ENCODE data around the gene SYNJ1. TPM values are rescaled to one million over a fixed set of nuclear protein-coding genes. Genes with fewer than 3 reads are reported as not detected.

SYNJ1 gene
- total and polyA plus RNA-seq, 2 of the 13 experiments (the other 11 are each of a cell fraction or from before 2014, with no cell fraction given), result 2.0 to 2.7 TPM

- Histone ChIP-seq H3K36me3 (replicated peaks in 1 of 2; ENCODE audit: control insufficient read depth in 1 of 2, insufficient read depth in 2 of 2, low read length in 2 of 2) (peaks cover 1 to 10% of the 10 kb centered on the region in 2 experiments; a peak in 2 of 5 replicates), H3K79me2 (ENCODE audit: insufficient read depth, low read length) (peaks cover 18% of the 10 kb centered on the region), H3K27me3 (ENCODE audit: control insufficient read depth in 1 of 2, insufficient read depth in 2 of 2, low read length in 2 of 2) (no peaks in the 10 kb centered on the region; a peak in 1 of 5 replicates), H3K9ac (ENCODE audit: insufficient read depth, low read depth, low read length) (peak overlapping the region; percentile 95), H3K4me2 (ENCODE audit: low read depth, low read length) (peak overlapping the region; percentile 74), H3K9me3 (ENCODE audit: low read length) (no peaks in the 10 kb centered on the region), H3K4me3 (replicated peaks in 1 of 3; ENCODE audit: insufficient read depth in 1 of 3, low read depth in 2 of 3, low read length in 3 of 3) (peak overlapping the region; percentile 69 to 90 (median 88)), H4K20me1 (ENCODE audit: insufficient read depth, low read length) (0 out of 2 replicates have a peak, but pooled peaks cover 4% of the 10 kb centered on the region), H2AFZ (ENCODE audit: low read length) (no peak overlapping the region), H3K27ac (ENCODE audit: extremely low read length, insufficient read depth, low read length) (peak overlapping the region; percentile 96), H3K4me1 (ENCODE audit: insufficient read depth, low read length) (peaks cover 14% of the 10 kb centered on the region)
- CTCF ChIA-PET (ENCODE audit: low intra/inter-chr PET ratio, low total read pairs), result no interaction called here
- DNase-seq (ENCODE audit: low spot score) (no peak), FAIRE-seq (no peak), ATAC-seq (no peak)
- POLR2A ChIA-PET, result interaction anchor here (1.4 to 2.6 kb wide), 6 partner anchors 13 to 221 kb away, joined by 3 to 22 read pairs (median 7); partner anchors contain the start of genes SYNJ1 and URB1
- TF ChIP-seq ZNF33A (CRISPR knock-in tag; IDR thresholded peaks at IDR 0.05; ENCODE audit: borderline replicate concordance) (no peak), FOXP1 (IDR thresholded peaks at IDR 0.05) (no peak), FOXP1 (CRISPR knock-in tag; IDR thresholded peaks at IDR 0.05) (no peak), CCDC6 (CRISPR knock-in tag; IDR thresholded peaks at IDR 0.05) (no peak), SUZ12 (IDR thresholded peaks at IDR 0.05; ENCODE audit: low read depth, low read length) (no peak), AGO1 (IDR thresholded peaks at IDR 0.05; ENCODE audit: low read depth, low read length, poor library complexity, severe bottlenecking) (no peak), ZKSCAN5 (CRISPR knock-in tag; IDR thresholded peaks at IDR 0.05) (no peak), CCAR2 (optimal IDR thresholded peaks at IDR 0.05; ENCODE audit: low read depth, low read length) (no peak), SP2 (CRISPR knock-in tag; IDR thresholded peaks at IDR 0.05) (no peak), ZNF589 (CRISPR knock-in tag; conservative IDR thresholded peaks at IDR 0.05) (no peak), NR1H2 (CRISPR knock-in tag; IDR thresholded peaks at IDR 0.05; ENCODE audit: borderline replicate concordance, low read depth) (no peak), TCF12 (IDR thresholded peaks at IDR 0.05) (no peak), TCF12 (CRISPR knock-in tag; IDR thresholded peaks at IDR 0.05) (no peak), SALL2 (CRISPR knock-in tag; IDR thresholded peaks at IDR 0.05) (no peak), TAF1 (CRISPR knock-in tag; IDR thresholded peaks at IDR 0.05) (no peak), ZNF253 (CRISPR knock-in tag; IDR thresholded peaks at IDR 0.05; ENCODE audit: borderline replicate concordance) (no peak), ZNF280B (CRISPR knock-in tag; IDR thresholded peaks at IDR 0.05; ENCODE audit: borderline replicate concordance) (no peak), CENPBD1 (CRISPR knock-in tag; IDR thresholded peaks at IDR 0.05; ENCODE audit: borderline replicate concordance, low read depth) (no peak)
- TF ChIP-seq, protein P1, sequence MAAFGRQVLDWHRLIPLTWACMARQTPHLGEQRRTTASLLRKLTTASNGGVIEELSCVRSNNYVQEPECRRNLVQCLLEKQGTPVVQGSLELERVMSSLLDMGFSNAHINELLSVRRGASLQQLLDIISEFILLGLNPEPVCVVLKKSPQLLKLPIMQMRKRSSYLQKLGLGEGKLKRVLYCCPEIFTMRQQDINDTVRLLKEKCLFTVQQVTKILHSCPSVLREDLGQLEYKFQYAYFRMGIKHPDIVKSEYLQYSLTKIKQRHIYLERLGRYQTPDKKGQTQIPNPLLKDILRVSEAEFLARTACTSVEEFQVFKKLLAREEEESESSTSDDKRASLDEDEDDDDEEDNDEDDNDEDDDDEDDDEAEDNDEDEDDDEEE (CRISPR knock-in tag; IDR thresholded peaks at IDR 0.05), result no peak
- TF ChIP-seq, protein P2, sequence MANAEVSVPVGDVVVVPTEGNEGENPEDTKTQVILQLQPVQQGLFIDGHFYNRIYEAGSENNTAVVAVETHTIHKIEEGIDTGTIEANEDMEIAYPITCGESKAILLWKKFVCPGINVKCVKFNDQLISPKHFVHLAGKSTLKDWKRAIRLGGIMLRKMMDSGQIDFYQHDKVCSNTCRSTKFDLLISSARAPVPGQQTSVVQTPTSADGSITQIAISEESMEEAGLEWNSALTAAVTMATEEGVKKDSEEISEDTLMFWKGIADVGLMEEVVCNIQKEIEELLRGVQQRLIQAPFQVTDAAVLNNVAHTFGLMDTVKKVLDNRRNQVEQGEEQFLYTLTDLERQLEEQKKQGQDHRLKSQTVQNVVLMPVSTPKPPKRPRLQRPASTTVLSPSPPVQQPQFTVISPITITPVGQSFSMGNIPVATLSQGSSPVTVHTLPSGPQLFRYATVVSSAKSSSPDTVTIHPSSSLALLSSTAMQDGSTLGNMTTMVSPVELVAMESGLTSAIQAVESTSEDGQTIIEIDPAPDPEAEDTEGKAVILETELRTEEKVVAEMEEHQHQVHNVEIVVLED (CRISPR knock-in tag; IDR thresholded peaks at IDR 0.05; ENCODE audit: borderline replicate concordance), result no peak
- 36% methylated on average over 16 of the region's 16 CpGs for WGBS (ENCODE audit: low lambda C conversion rate)
- BruUV-seq (replicated peaks), result no TSS peak
- in situ Hi-C loops (cut with HindIII; ENCODE audit: extremely low pct_ligation_motif_present, low pct_unique_long_range_greater_than_20kb), result no loop called here
- intact Hi-C loops (cut with micrococcal nuclease; ENCODE audit: unreplicated experiment), result no loop called here
Observed at GRCh38 chr21:32613436-32614043, 114.3 kb downstream of the SYNJ1 start.
